ENCODE measurements around the gene CIDEC.

CIDEC gene

DNA sequence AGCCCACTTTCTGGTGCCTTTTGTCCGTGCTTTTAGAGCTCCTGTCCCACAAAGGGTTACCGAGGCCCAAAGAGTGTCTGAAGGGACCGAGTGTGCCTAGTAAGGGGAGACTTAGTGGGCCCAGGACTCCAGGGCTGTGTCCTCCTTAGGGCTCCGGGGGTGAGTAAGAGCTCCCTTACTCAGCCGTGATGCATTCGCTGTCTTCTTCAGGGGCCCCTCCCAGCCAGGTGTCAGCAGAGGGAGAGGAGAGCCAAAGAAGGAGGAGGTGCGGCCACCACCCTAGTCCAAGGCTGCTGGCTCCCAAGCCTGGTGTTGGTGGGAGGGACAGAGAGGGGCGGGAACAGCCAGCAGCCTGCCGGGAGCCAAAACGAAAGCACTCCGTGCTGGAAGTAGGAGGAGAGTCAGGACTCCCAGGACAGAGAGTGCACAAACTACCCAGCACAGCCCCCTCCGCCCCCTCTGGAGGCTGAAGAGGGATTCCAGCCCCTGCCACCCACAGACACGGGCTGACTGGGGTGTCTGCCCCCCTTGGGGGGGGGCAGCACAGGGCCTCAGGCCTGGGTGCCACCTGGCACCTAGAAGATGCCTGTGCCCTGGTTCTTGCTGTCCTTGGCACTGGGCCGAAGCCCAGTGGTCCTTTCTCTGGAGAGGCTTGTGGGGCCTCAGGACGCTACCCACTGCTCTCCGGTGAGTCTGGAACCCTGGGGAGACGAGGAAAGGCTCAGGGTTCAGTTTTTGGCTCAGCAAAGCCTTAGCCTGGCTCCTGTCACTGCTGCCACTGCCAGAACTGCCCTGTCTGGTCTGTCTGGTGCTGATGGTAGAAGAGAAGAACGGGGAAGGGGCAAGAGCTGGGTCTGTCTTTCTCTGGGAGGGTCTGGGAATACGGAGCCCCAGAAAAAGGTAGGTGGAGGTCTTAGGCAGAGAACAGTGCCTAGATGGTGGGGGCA, 37.0 kb upstream of the CIDEC start, which contains the start of gene IL17RC:
Gene IL17RC, plus strand, starts transcription at position 365 of the 947 bp plus-strand sequence. Its CDS starts 218 bp downstream, at position 583.
- H3K36me3 ChIP-seq (replicated peaks in 1 of 2; ENCODE audit: control insufficient read depth in 2 of 2, insufficient read depth in 2 of 2, low read length in 2 of 2) = no peaks in the 10 kb centered on the region
- H3K14ac ChIP-seq (ENCODE audit: low read length) = no peak within 1 kb of the TSS
- H3K9ac ChIP-seq (ENCODE audit: low read depth, low read length, poor library complexity) = peak within 1 kb of the TSS; percentile 87
- H2BK12ac ChIP-seq (ENCODE audit: low read length) = peak within 1 kb of the TSS; percentile 50
- peak within 1 kb of the TSS; percentile 95 for H2AFZ ChIP-seq (ENCODE audit: low read length)
- no peak for DNase-seq (ENCODE audit: low spot score)
- peak within 1 kb of the TSS; percentile 76 for H2AK5ac ChIP-seq (ENCODE audit: low read depth, low read length)
- peak within 1 kb of the TSS; percentile 41 to 82 for H3K4me3 ChIP-seq (ENCODE audit: low read length in 2 of 2)
- H3K9me3 ChIP-seq (replicated peaks in 1 of 2; ENCODE audit: control insufficient read depth in 2 of 2, insufficient read depth in 1 of 2, low read depth in 1 of 2, low read length in 2 of 2) = peaks cover 0 to 2% of the 10 kb centered on the region in 2 donors
- H2BK5ac ChIP-seq (ENCODE audit: low read length) = peak within 1 kb of the TSS; percentile 61
- peak within 1 kb of the TSS; percentile 16 for H3K23ac ChIP-seq (ENCODE audit: low read depth, low read length, poor library complexity)
- no CpG with 5 or more reads among the region's 19 CpGs for WGBS, 2 donors (ENCODE audit: extremely low coverage in 2 of 2, insufficient read length in 2 of 2, insufficient replicate concordance in 1 of 2)
- H3K27ac ChIP-seq (replicated peaks; ENCODE audit: low read length) = no peak within 1 kb of the TSS
- no peak within 1 kb of the TSS for H4K91ac ChIP-seq (ENCODE audit: low read depth, low read length, poor library complexity)
- H3K27me3 ChIP-seq (ENCODE audit: control insufficient read depth in 3 of 3, insufficient read depth in 3 of 3, low read depth in 1 of 3, low read length in 3 of 3) = peaks cover 0 to 15% (median 0%) of the 10 kb centered on the region in 3 experiments
- H3K4me1 ChIP-seq (ENCODE audit: control insufficient read depth in 2 of 2, insufficient read depth in 1 of 2, low read depth in 1 of 2, low read length in 2 of 2) = peaks cover 12 to 17% of the 10 kb centered on the region in 2 donors
- H2BK120ac ChIP-seq (ENCODE audit: low read depth, low read length) = peak within 1 kb of the TSS; percentile 9
- peak within 1 kb of the TSS; percentile 85 for H3K4ac ChIP-seq (ENCODE audit: low read length)
- H3K4me2 ChIP-seq (ENCODE audit: insufficient read depth, low read length, poor library complexity, severe bottlenecking) = peak within 1 kb of the TSS; percentile 95
- H2BK15ac ChIP-seq (ENCODE audit: low read length) = peak within 1 kb of the TSS; percentile 82
- no peaks in the 10 kb centered on the region for H3K79me1 ChIP-seq (ENCODE audit: low read depth, low read length)
- peak within 1 kb of the TSS; percentile 56 for H4K8ac ChIP-seq (ENCODE audit: low read depth, low read length)
- peak within 1 kb of the TSS; percentile 99 for H3K18ac ChIP-seq (ENCODE audit: low read length)

DNA sequence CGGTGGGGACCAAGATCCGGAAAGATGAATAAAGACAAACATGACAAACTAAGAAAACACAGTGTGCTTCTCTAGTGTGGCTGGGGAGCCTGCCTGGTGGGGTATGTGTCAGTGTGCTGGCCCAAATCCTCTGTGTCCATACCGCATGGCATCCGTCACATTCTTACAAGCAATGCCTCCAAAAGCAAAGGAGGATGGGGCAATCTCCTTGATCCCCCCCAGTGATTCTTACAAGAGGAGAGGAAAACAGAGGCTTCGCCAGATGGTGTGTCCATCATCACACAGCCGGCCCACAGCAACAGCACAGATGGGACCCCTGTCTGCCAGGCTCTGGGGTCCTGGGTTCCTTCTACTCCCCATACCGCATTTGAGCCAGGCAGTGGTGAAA, 36.3 kb upstream of the CIDEC start:
- H3K4me3 ChIP-seq (ENCODE audit: low read length in 2 of 2) = no peak overlapping the region

DNA sequence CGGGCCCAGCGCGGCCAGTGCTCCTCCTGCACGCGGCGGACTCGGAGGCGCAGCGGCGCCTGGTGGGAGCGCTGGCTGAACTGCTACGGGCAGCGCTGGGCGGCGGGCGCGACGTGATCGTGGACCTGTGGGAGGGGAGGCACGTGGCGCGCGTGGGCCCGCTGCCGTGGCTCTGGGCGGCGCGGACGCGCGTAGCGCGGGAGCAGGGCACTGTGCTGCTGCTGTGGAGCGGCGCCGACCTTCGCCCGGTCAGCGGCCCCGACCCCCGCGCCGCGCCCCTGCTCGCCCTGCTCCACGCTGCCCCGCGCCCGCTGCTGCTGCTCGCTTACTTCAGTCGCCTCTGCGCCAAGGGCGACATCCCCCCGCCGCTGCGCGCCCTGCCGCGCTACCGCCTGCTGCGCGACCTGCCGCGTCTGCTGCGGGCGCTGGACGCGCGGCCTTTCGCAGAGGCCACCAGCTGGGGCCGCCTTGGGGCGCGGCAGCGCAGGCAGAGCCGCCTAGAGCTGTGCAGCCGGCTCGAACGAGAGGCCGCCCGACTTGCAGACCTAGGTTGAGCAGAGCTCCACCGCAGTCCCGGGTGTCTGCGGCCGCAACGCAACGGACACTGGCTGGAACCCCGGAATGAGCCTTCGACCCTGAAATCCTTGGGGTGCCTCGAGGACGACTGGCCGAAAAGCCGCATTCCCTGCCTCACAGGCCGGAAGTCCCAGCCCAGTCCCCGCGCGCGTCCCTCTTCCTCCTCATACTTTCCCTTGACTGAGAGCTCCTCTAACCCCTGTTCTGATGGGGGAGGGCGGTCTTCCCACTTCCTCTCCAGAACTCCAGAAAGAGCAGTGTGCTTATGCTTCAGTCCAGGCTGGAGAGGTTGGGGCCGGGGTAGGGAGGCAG, 35.4 kb upstream of the CIDEC start:
- H3K79me1 ChIP-seq (ENCODE audit: low read depth, low read length) = no peaks in the 10 kb centered on the region
- H4K8ac ChIP-seq (ENCODE audit: low read depth, low read length) = no peak overlapping the region
- H2BK120ac ChIP-seq (ENCODE audit: low read depth, low read length) = peak overlapping the region; percentile 9
- H2BK12ac ChIP-seq (ENCODE audit: low read length) = peak overlapping the region; percentile 79
- H3K4me1 ChIP-seq (ENCODE audit: control insufficient read depth in 2 of 2, insufficient read depth in 1 of 2, low read depth in 1 of 2, low read length in 2 of 2) = peaks cover 12 to 17% of the 10 kb centered on the region in 2 donors
- no peaks in the 10 kb centered on the region for H3K36me3 ChIP-seq (replicated peaks in 1 of 2; ENCODE audit: control insufficient read depth in 2 of 2, insufficient read depth in 2 of 2, low read length in 2 of 2)
- peak overlapping the region; percentile 87 for H3K9ac ChIP-seq (ENCODE audit: low read depth, low read length, poor library complexity)
- H2BK15ac ChIP-seq (ENCODE audit: low read length) = peak overlapping the region; percentile 82
- H3K4me3 ChIP-seq (ENCODE audit: low read length in 2 of 2) = peak overlapping the region; percentile 41 to 82
- H3K4ac ChIP-seq (ENCODE audit: low read length) = no peak overlapping the region
- H3K23ac ChIP-seq (ENCODE audit: low read depth, low read length, poor library complexity) = peak overlapping the region; percentile 90
- no peak overlapping the region for H3K14ac ChIP-seq (ENCODE audit: low read length)
- peak overlapping the region; percentile 95 for H3K4me2 ChIP-seq (ENCODE audit: insufficient read depth, low read length, poor library complexity, severe bottlenecking)
- WGBS, 2 donors (ENCODE audit: extremely low coverage in 2 of 2, insufficient read length in 2 of 2, insufficient replicate concordance in 1 of 2) = no CpG with 5 or more reads among the region's 99 CpGs
- peak overlapping the region; percentile 68 for H2BK5ac ChIP-seq (ENCODE audit: low read length)
- H2AK5ac ChIP-seq (ENCODE audit: low read depth, low read length) = no peak overlapping the region
- peaks cover 0 to 2% of the 10 kb centered on the region in 2 donors for H3K9me3 ChIP-seq (replicated peaks in 1 of 2; ENCODE audit: control insufficient read depth in 2 of 2, insufficient read depth in 1 of 2, low read depth in 1 of 2, low read length in 2 of 2)
- peak overlapping the region; percentile 95 for H2AFZ ChIP-seq (ENCODE audit: low read length)
- H3K27ac ChIP-seq (replicated peaks; ENCODE audit: low read length) = no peak overlapping the region
- peak overlapping the region; percentile 86 for H4K91ac ChIP-seq (ENCODE audit: low read depth, low read length, poor library complexity)
- no peak for DNase-seq (ENCODE audit: low spot score)
- peaks cover 0 to 15% (median 0%) of the 10 kb centered on the region in 3 experiments for H3K27me3 ChIP-seq (ENCODE audit: control insufficient read depth in 3 of 3, insufficient read depth in 3 of 3, low read depth in 1 of 3, low read length in 3 of 3)
- peak overlapping the region; percentile 99 for H3K18ac ChIP-seq (ENCODE audit: low read length)

More for the DNA sequence above, 36.3 kb upstream of the CIDEC start:
- peak overlapping the region; percentile 9 for H2BK120ac ChIP-seq (ENCODE audit: low read depth, low read length)
- H3K4me1 ChIP-seq (ENCODE audit: control insufficient read depth in 2 of 2, insufficient read depth in 1 of 2, low read depth in 1 of 2, low read length in 2 of 2) = peaks cover 12 to 17% of the 10 kb centered on the region in 2 donors
- no CpG with 5 or more reads among the region's 7 CpGs for WGBS, 2 donors (ENCODE audit: extremely low coverage in 2 of 2, insufficient read length in 2 of 2, insufficient replicate concordance in 1 of 2)
- peaks cover 0 to 15% (median 0%) of the 10 kb centered on the region in 3 experiments for H3K27me3 ChIP-seq (ENCODE audit: control insufficient read depth in 3 of 3, insufficient read depth in 3 of 3, low read depth in 1 of 3, low read length in 3 of 3)
- H3K9me3 ChIP-seq (replicated peaks in 1 of 2; ENCODE audit: control insufficient read depth in 2 of 2, insufficient read depth in 1 of 2, low read depth in 1 of 2, low read length in 2 of 2) = peaks cover 0 to 2% of the 10 kb centered on the region in 2 donors
- H4K8ac ChIP-seq (ENCODE audit: low read depth, low read length) = no peak overlapping the region
- H3K79me1 ChIP-seq (ENCODE audit: low read depth, low read length) = no peaks in the 10 kb centered on the region
- no peaks in the 10 kb centered on the region for H3K36me3 ChIP-seq (replicated peaks in 1 of 2; ENCODE audit: control insufficient read depth in 2 of 2, insufficient read depth in 2 of 2, low read length in 2 of 2)
- peak overlapping the region; percentile 95 for H2AFZ ChIP-seq (ENCODE audit: low read length)
- no peak overlapping the region for H3K27ac ChIP-seq (replicated peaks; ENCODE audit: low read length)
- peak overlapping the region; percentile 16 for H3K23ac ChIP-seq (ENCODE audit: low read depth, low read length, poor library complexity)
- H2BK5ac ChIP-seq (ENCODE audit: low read length) = no peak overlapping the region
- H3K14ac ChIP-seq (ENCODE audit: low read length) = no peak overlapping the region
- DNase-seq (ENCODE audit: low spot score) = no peak
- H3K9ac ChIP-seq (ENCODE audit: low read depth, low read length, poor library complexity) = peak overlapping the region; percentile 50
- H2BK15ac ChIP-seq (ENCODE audit: low read length) = peak overlapping the region; percentile 82
- H3K4me2 ChIP-seq (ENCODE audit: insufficient read depth, low read length, poor library complexity, severe bottlenecking) = no peak overlapping the region
- H3K4ac ChIP-seq (ENCODE audit: low read length) = peak overlapping the region; percentile 1
- peak overlapping the region; percentile 14 for H2BK12ac ChIP-seq (ENCODE audit: low read length)
- peak overlapping the region; percentile 76 for H2AK5ac ChIP-seq (ENCODE audit: low read depth, low read length)
- H3K18ac ChIP-seq (ENCODE audit: low read length) = no peak overlapping the region
- no peak overlapping the region for H4K91ac ChIP-seq (ENCODE audit: low read depth, low read length, poor library complexity)

Measured in neuronal stem cell (in vitro differentiated cells).